Tibial nerve (tissue), 4 donors: ENCODE data around the gene KRTAP9-7.

Source experiments
- CTCF ChIP-seq, 5 experiments: fragments of 200-600 bp in 3 of 5; fragments of 450-650 bp in 2 of 5; sonication (generic) in 3 of 5; IDR thresholded peaks; one replicate each; pipeline ENCODE4 v1.5.1; 2016 to 2019; ENCODE audit warnings: antibody characterized with exemption in 5 of 5, mild to moderate bottlenecking in 3 of 5, moderate library complexity in 2 of 5
- EP300 ChIP-seq, 2 donors: sonication (generic); formaldehyde crosslinking; IDR thresholded peaks; one replicate each; pipeline ENCODE4 v1.6.1; 2017; ENCODE audit warnings: antibody characterized with exemption in 2 of 2, mild to moderate bottlenecking in 1 of 2
- POLR2A ChIP-seq, 2 donors: fragments of 450-650 bp; IDR thresholded peaks; one replicate each; pipeline ENCODE4 v1.6.1; 2017; ENCODE audit warnings: antibody characterized with exemption in 2 of 2, mild to moderate bottlenecking in 2 of 2, moderate library complexity in 2 of 2

- TF ChIP-seq POLR2A (IDR thresholded peaks at IDR 0.05): no peak
- TF ChIP-seq CTCF (IDR thresholded peaks at IDR 0.05): no peak
- no peak for TF ChIP-seq EP300 (IDR thresholded peaks at IDR 0.05)
Measured at GRCh38 chr17:41263212-41263611, 12.3 kb upstream of the KRTAP9-7 start.
